HuH-7 (cell line): ENCODE results near the gene DNM1L.

Experiments
- DNase-seq: peaks from one replicate; pipeline ENCODE4 v3.0.0; 2011; ENCODE audit warnings: low spot score

The DNM1L gene

GRCh38 chr12:32756476-32757066 is 77.5 kb downstream of the DNM1L start:
- no peak for DNase-seq

- no peak for DNase-seq
Measured at GRCh38 chr12:32757157-32757556, 78.1 kb downstream of the DNM1L start.

- no peak for DNase-seq
Measured at GRCh38 chr12:32761716-32762115, 82.6 kb downstream of the DNM1L start.

- no peak for DNase-seq
Measured at GRCh38 chr12:32765906-32766305, 86.8 kb downstream of the DNM1L start.

DNA sequence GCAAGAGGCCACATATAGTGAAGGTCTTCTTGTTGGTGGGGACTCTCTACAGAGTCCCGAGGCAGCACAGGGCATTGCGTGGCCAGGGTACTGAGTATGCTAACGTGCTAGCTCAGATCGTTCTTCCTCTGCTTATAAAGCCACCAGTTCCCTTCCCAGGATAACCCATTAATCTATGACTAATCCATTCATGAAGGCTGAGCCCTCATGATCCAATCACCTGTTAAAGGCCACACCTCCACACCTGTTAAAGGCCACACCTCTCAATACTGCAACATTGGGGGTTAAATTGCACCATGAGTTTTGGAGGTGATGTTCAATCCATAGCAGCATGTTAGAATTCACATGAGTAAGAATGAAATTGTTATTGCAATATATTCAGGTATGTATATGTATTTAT is 89.4 kb downstream of the DNM1L start:
- no peak for DNase-seq

DNA sequence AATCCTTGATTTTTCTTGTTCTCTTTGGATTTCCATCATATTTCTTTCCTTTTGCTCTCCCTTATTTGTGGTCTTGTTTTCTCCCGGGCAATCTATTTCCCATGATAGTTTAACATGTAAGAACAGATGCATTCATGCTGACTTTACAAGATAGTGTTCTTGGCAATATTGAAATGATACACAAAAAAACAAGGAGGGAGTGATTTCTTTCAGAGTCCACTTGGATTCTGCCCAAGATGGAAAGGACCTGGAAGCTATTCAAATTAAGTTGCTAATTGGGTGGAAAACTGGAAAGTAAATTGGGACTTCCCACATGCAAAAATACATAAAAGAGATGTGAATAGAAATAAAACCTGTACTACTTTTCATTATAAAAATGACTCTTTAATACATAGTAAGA is 91.0 kb downstream of the DNM1L start:
- DNase-seq, result no peak

DNA sequence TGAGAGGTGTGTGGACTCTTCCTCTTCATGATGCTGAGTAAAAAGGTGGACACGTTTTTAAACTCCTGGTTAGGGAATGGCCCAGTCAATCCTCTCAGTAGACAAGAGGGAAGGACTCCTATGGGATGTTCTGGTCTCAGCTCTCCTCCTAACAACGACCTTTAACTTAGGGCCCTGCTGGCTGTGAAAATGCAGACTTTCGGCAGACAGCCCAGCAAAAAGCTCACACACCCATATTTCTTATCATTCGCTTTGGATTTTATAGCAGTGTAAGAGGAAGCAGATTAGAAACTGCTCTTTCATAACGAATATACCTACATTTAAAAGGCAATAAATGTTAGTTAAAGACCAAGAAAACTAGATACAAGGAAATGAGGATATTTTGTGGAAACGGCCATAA is 94.6 kb downstream of the DNM1L start:
- no peak for DNase-seq

GRCh38 chr12:32776258-32776657 is 97.2 kb downstream of the DNM1L start:
- DNase-seq, result no peak

- no peak for DNase-seq
Measured at GRCh38 chr12:32777159-32777558, 98.1 kb downstream of the DNM1L start.

GRCh38 chr12:32777691-32778175 is 98.6 kb downstream of the DNM1L start:
- DNase-seq, result no peak

GRCh38 chr12:32780071-32780470 is 101.0 kb downstream of the DNM1L start:
- no peak for DNase-seq

GRCh38 chr12:32783029-32783428 is 103.9 kb downstream of the DNM1L start:
- DNase-seq, result no peak

DNA sequence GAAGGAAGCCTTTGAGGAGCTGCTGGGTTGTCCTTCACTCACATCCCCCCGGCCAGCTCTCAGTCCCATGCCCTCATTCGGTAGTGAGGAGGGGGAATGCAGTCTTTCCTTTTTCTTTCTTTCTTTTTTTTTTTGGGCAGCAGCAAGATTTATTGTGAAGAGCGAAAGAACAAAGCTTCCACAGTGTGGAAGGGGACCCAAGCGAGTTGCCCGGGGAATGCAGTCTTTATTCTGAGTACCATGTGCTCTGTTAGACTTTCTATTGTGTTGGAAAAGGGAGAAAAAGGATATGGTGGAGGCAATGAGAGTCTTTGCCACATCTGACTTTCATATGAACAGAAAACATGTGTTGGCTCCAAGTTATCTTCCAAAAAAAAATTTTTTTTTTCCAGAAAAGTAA is 106.5 kb downstream of the DNM1L start:
- no peak for DNase-seq

- no peak for DNase-seq
Measured at GRCh38 chr12:32788405-32788804, 109.3 kb downstream of the DNM1L start.

- no peak for DNase-seq
Measured at GRCh38 chr12:32789446-32789845, 110.3 kb downstream of the DNM1L start.

- no peak for DNase-seq
Measured at GRCh38 chr12:32789916-32790315, 110.8 kb downstream of the DNM1L start.

- no peak for DNase-seq
Measured at GRCh38 chr12:32794281-32794680, 115.2 kb downstream of the DNM1L start.
